ENCODE measurements around the gene ST6GALNAC4. TPM values are rescaled to one million over a fixed set of nuclear protein-coding genes. Genes with fewer than 3 reads are reported as not detected.
A peak's percentile ranks its signal among the peaks of the same experiment; 100 is the strongest.
"Not testable (repeated sequence)": the region's sequence is repeated elsewhere in the genome, so short reads cannot be mapped to it uniquely, and the experiment has no call there.

Gene ST6GALNAC4
- total RNA-seq, 2 donors from 2014 or later: 17.5 to 44.5 TPM

DNA sequence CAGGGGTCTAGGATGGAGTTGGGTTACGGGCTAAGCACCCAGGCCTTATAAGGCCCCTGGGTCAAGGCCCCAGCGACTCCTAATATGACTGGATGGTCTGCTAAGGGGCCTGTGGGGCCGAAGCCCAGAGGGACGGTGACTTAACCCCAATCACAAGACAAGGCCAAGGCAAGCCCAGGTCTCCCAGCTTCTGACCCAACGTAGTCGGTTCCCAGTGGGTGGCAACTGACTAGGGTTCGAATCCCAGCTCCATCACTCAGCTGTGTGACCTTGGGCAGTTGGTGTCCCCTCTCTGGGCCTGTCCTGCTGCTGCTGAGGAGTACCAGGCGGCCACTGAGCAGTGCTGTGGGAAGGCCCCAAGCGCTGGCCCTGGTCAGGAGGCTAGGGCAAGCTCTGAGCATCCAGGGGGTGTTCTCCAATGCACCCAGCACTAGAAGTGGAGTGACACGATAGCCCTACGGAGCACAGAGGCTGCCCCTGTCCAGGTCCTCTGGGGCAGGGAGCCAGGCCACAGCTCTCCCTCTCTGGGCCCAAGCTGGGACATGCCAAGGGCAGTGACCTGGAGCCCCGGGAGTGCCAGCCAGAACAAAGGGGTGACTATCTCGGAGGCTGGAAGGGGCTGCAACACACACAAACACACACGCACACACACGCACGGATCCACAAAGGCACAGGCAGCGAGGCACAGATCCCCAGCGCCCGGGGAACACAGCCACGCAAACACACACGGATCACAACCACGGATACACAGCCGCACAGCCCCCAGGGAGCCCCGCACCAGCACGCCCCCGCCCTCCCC, 39.9 kb downstream of the ST6GALNAC4 start:
- H3K36me3 Mint-ChIP-seq: no peaks in the 10 kb centered on the region
- peaks cover 6 to 8% of the 10 kb centered on the region in 2 donors for H3K4me1 Mint-ChIP-seq (ENCODE audit: low read depth in 2 of 2)
- no peak overlapping the region for H3K27ac Mint-ChIP-seq
- ATAC-seq: peak in 1 of 2 donors; percentile 21
- H3K4me3 Mint-ChIP-seq: no peak overlapping the region
- DNase-seq (ENCODE audit: low spot score): peak; percentile 50
- H3K9me3 Mint-ChIP-seq: no peaks in the 10 kb centered on the region
- H3K27me3 Mint-ChIP-seq: no peaks in the 10 kb centered on the region

- Mint-ChIP-seq H3K9me3 (no peaks in the 10 kb centered on the region), H3K27ac (no peak overlapping the region), H3K36me3 (no peaks in the 10 kb centered on the region), H3K27me3 (no peaks in the 10 kb centered on the region), H3K4me3 (no peak overlapping the region), H3K4me1 (ENCODE audit: low read depth in 2 of 2) (peaks cover 6 to 8% of the 10 kb centered on the region in 2 donors)
- peak; percentile 45 for DNase-seq (ENCODE audit: low spot score)
- ATAC-seq: no peak
These were observed 40.6 kb downstream of the ST6GALNAC4 start for GRCh38 chr9:127876026-127876763.

DNA sequence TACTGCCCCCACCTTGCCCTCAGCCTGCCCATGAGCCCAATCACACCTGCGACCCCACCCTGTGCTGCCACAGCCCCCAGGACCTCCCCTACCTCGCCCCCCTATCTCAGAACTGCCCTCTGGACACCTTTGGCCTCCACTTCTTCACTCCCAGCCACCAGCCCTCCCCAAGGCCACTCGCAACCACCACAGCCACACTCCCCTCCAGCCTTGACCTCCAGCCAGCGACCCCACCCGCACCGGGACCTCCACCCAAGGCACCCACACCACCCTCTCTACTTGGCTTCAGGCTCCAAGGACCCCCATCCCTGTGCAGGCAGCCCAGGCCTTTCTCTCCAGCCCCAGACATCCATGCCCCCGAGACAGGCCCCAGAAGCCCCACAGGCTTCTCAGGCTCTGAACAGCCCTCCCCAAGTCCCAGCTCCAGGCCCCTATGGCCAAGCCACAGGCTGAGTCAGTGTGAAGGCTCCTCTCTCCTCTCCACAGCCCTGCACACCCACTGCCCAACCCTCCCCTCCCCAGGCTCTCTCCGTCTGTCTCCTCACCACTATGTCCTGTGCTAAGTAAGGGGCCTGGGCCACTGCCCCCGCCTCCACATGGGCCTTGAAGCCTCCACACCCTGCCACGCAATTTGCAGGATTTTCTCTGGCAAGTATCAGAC, 41.4 kb downstream of the ST6GALNAC4 start:
- Mint-ChIP-seq H3K4me3 (no peak overlapping the region), H3K4me1 (ENCODE audit: low read depth in 2 of 2) (peaks cover 6 to 8% of the 10 kb centered on the region in 2 donors), H3K27me3 (no peaks in the 10 kb centered on the region), H3K36me3 (no peaks in the 10 kb centered on the region), H3K9me3 (no peaks in the 10 kb centered on the region), H3K27ac (peak overlapping the region in 1 of 2 donors; percentile 41)
- no peak for ATAC-seq
- DNase-seq (ENCODE audit: low spot score): peak; percentile 58

DNA sequence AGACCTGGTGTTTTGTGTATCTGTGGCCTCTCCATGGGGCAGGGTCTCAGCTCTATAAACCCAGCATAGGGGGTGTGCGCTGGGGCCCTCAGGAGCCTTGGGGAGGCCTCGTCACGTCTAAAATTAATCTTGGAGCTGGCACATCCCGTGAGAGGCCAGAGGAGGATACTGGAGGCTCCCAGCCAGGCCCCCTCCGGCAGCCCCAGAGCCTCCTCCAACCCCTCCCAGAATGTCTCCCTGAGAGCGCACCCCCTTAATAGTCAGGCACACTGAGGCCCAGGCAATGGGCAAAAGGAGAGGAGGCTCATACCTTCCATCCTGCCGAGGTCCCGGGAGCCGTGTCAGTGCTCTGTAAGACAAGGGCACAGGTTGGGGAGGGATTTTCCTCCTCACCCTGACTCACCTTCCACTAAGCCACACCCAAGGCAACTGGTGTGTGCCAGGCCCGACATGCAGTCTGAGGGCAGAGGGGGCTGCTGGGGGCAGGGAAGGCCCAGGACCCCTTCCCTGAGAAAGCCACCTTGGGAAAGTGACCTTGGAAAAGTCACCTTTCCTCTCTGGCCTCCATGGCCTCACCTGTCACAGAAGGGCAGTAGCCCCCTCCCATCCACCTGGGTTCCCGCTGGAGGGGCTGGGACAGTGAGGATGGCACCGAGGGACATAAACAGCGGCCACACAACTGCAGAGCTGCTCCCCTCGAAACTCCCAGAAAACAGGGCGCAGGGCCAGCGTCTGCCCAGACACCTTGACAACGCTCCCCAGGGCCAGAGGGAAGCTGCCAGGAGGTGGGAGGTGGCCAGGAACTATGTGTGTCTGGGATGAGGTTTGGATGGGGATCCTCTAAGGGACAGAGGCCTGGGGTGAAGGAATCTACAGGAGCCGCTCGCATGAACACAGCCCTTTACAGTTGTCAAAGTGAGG, 42.3 kb downstream of the ST6GALNAC4 start:
- Mint-ChIP-seq H3K27ac (no peak overlapping the region), H3K27me3 (no peaks in the 10 kb centered on the region), H3K36me3 (no peaks in the 10 kb centered on the region), H3K9me3 (no peaks in the 10 kb centered on the region), H3K4me1 (ENCODE audit: low read depth in 2 of 2) (peaks cover 6 to 8% of the 10 kb centered on the region in 2 donors), H3K4me3 (no peak overlapping the region)
- ATAC-seq (no peak), DNase-seq (ENCODE audit: low spot score) (peak; percentile 42)

DNA sequence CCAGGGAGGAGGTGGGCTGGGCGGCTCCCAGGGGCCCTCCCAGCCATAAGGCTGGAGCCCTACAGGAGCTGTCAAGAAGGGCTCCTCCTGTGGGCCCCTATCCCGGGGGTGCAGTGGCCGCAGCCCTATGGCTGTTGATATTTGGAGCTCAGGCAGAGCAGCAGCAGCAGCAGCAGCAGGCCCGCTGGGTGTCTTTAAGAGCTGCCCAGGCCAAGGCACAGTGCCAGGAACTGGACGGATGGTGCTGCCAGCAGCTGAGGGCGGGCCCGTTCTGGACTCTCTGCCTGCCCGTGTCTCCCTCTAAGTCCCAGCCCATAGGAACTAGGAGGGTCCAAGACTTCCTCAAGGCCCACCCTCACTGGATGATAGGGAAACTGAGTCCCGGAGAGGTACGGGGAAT, 43.0 kb downstream of the ST6GALNAC4 start:
- no peaks in the 10 kb centered on the region for H3K27me3 Mint-ChIP-seq
- H3K27ac Mint-ChIP-seq: no peak overlapping the region
- ATAC-seq (no peak), DNase-seq (ENCODE audit: low spot score) (peak; percentile 41)
- no peak overlapping the region for H3K4me3 Mint-ChIP-seq
- H3K36me3 Mint-ChIP-seq: no peaks in the 10 kb centered on the region
- H3K4me1 Mint-ChIP-seq (ENCODE audit: low read depth in 2 of 2): peaks cover 6 to 8% of the 10 kb centered on the region in 2 donors
- H3K9me3 Mint-ChIP-seq: no peaks in the 10 kb centered on the region

GRCh38 chr9:127873223-127873691, 43.6 kb downstream of the ST6GALNAC4 start:
- Mint-ChIP-seq H3K4me1 (ENCODE audit: low read depth in 2 of 2) (peaks cover 3 to 6% of the 10 kb centered on the region in 2 donors), H3K4me3 (no peak overlapping the region), H3K27me3 (no peaks in the 10 kb centered on the region), H3K27ac (no peak overlapping the region), H3K36me3 (no peaks in the 10 kb centered on the region), H3K9me3 (no peaks in the 10 kb centered on the region)
- peak; percentile 57 for DNase-seq (ENCODE audit: low spot score)
- ATAC-seq: no peak

- ATAC-seq: no peak
- Mint-ChIP-seq H3K9me3 (no peaks in the 10 kb centered on the region), H3K4me3 (no peak overlapping the region), H3K36me3 (no peaks in the 10 kb centered on the region), H3K4me1 (ENCODE audit: low read depth in 2 of 2) (no peaks in the 10 kb centered on the region), H3K27ac (no peak overlapping the region), H3K27me3 (no peaks in the 10 kb centered on the region)
- peak; percentile 53 for DNase-seq (ENCODE audit: low spot score)
These were observed 44.2 kb downstream of the ST6GALNAC4 start for GRCh38 chr9:127872369-127873222.

GRCh38 chr9:127871531-127871930, 45.3 kb downstream of the ST6GALNAC4 start:
- ATAC-seq (no peak), DNase-seq (ENCODE audit: low spot score) (peak; percentile 49)
- Mint-ChIP-seq H3K4me3 (no peak overlapping the region), H3K9me3 (no peaks in the 10 kb centered on the region), H3K27ac (no peak overlapping the region), H3K27me3 (no peaks in the 10 kb centered on the region), H3K4me1 (ENCODE audit: low read depth in 2 of 2) (no peaks in the 10 kb centered on the region), H3K36me3 (no peaks in the 10 kb centered on the region)

DNA sequence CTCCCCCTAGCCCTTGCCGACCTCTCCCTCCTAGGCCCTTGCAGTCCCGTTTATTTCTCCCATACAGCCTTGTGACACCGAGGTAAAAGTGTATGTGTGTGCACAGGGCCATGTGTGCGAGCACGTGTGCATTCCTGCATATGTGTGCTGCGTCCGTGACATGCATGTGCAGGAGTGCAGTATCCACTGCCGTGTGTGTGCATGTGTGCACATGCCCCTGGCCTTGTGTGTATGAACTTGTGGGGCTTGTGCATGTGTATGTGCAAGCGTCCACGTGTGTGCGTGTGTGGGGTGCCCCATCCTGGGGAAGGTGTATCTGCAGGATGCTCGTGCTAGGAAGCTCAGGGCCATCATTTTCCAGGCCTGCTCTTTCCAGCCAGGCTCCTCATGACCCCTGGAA, 46.0 kb downstream of the ST6GALNAC4 start:
- Mint-ChIP-seq H3K4me1 (ENCODE audit: low read depth in 2 of 2) (peaks cover 1% of the 10 kb centered on the region in 2 donors), H3K27ac (no peak overlapping the region), H3K9me3 (no peaks in the 10 kb centered on the region), H3K27me3 (no peaks in the 10 kb centered on the region), H3K4me3 (no peak overlapping the region), H3K36me3 (no peaks in the 10 kb centered on the region)
- DNase-seq (ENCODE audit: low spot score) (peak; percentile 41), ATAC-seq (no peak)

DNA sequence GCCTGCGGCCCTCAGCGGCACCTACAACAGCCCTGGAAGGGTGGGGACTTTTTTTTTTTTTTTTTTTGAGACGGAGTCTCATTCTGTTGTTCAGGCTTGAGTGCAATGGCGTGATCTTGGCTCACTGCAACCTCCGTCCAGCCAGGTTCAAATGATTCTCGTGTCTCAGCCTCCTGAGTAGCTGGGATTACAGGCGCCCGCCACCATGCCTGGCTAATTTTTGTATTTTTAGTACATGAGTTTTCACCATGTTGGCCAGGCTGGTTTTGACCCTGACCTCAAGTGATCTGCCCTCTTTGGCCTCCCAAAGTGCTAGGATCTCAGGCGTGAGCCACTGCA, 46.7 kb downstream of the ST6GALNAC4 start:
- not testable (repeated sequence) for H3K4me3 Mint-ChIP-seq; H3K27ac Mint-ChIP-seq; ATAC-seq; H3K36me3 Mint-ChIP-seq; DNase-seq (ENCODE audit: low spot score); H3K27me3 Mint-ChIP-seq; H3K4me1 Mint-ChIP-seq (ENCODE audit: low read depth in 2 of 2); H3K9me3 Mint-ChIP-seq

DNA sequence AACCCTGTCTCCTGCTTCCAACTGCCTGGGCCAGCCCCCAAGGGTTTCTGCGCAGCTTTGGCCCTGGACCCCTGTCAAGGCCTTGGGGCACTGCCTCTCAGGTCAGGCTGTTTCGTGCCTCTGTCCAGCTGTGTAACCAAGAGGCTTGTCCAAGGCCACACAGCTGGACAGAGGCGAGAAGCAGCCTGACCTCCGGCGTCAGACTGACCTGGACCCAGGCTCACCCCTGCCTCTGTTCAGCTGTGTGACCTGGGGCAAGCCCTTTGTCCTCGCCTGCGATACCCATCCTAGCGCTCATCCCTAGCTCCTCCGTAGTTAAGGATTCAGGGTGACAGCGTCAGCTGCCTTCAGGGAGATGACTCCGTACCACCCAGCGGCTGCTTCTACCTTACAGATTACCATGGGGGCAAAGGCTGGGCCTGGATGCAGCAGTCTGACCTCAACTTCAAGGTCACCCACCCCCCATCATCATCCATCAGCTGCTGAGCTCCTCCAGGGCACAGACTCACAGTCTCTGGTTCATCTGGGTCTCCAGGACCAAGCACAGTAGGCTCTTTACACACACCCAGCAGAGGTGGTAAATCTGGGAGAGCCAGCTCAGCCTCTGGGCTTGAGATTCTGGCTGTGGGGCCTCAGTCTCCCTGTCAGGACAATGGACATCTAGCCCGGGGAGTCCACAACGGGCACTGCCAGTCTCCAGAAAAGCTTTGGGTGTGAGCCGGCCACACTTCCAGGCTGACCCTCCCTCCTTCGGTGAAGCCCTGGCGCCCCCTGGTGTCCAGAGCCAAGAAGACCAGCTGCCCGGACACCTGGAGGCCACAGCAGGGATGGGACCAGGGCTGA, 47.3 kb downstream of the ST6GALNAC4 start:
- Mint-ChIP-seq H3K27me3 (no peaks in the 10 kb centered on the region), H3K27ac (no peak overlapping the region), H3K9me3 (no peaks in the 10 kb centered on the region), H3K36me3 (no peaks in the 10 kb centered on the region), H3K4me1 (ENCODE audit: low read depth in 2 of 2) (peaks cover 11 to 13% of the 10 kb centered on the region in 2 donors), H3K4me3 (no peak overlapping the region)
- ATAC-seq: peak; percentile 86 to 91
- DNase-seq (ENCODE audit: low spot score): peak; percentile 91

All from natural killer cell treated with Interleukin-12 subunit alpha and Interleukin-12 subunit beta and Interleukin-15 and Interleukin-18, amount 100 ng/mL, for 72 hours (primary cell).